PC-3 (cell line): ENCODE results near the gene NTM.

Experiments used
- CTCF ChIP-seq: fragments of 300-600 bp; sonication (generic); conservative IDR thresholded peaks from 2 replicates; pipeline ENCODE4 v1.5.1; 2017; ENCODE audit warnings: antibody characterized with exemption, low read depth, mild to moderate bottlenecking, low read length
- EZH2phosphoT487 ChIP-seq: fragments of 300-600 bp; sonication (generic); IDR thresholded peaks from 2 replicates; pipeline ENCODE4 v1.6.1; 2018; ENCODE audit warnings: mild to moderate bottlenecking, antibody characterized with exemption, low read length, borderline replicate concordance

- TF ChIP-seq CTCF (no peak), EZH2phosphoT487 (no peak)
Observed at GRCh38 chr11:131885431-131885830, 515.0 kb downstream of the NTM start.
